K562 (cell line): ENCODE results near the gene DBX2. TPM values are rescaled to one million over a fixed set of nuclear protein-coding genes. Genes with fewer than 3 reads are reported as not detected.

ENCODE experiments used
- ATAC-seq: fragments of 200-7000 bp; cut with Tn5 transposase; 3 replicates; pipeline ENCODE4 v1.9.1; 2020; ENCODE audit warnings: moderate library complexity
- BruUV-seq: library from RNA; stranded (reverse); fragments of 400-500 nt; replicated peaks from 2 replicates; lab custom pipeline; 2021; lab: Mats Ljungman, UMichigan
- CTCF ChIA-PET: fragments of 300-600 bp; formaldehyde crosslinking; extraction: SDS; loops from one replicate; lab custom pipeline; 2021; ENCODE audit warnings: low intra/inter-chr PET ratio; lab: Yijun Ruan, JAX
- POLR2A ChIA-PET: fragments of 300-600, 350-650 bp; sonication (Branson Sonifier 250); formaldehyde crosslinking; extraction: SDS; loops from one replicate; lab custom pipeline; 2021; ENCODE audit warnings: antibody characterized with exemption, inconsistent platforms; lab: Yijun Ruan, JAX
- DNase-seq, 4 experiments: peaks; one replicate each; pipeline versions ENCODE4 v3.0.0 to v3.0.0-alpha.2; 2011 to 2018; ENCODE audit warnings: low spot score in 3 of 4, mixed read lengths in 3 of 4; ENCODE audit errors: extremely low read depth in 1 of 4
- FAIRE-seq: peaks from 2 replicates; lab custom pipeline; 2011; peaks lifted over from hg19 to GRCh38; lab: Jason Lieb, UNC
- H2AFZ ChIP-seq: 2 replicates; pipeline ENCODE4 v1.6.0; 2011; ENCODE audit warnings: low read depth, low read length, control low read depth, inconsistent platforms
- H3K27ac ChIP-seq: fragments of 200-600 bp; 3 replicates; pipeline ENCODE4 v1.8.0; 2011; ENCODE audit warnings: low read depth, mild to moderate bottlenecking, control low read depth, inconsistent platforms, low read length, moderate library complexity, mixed read lengths; ENCODE audit errors: extremely low read depth
- H3K27me3 ChIP-seq, 2 experiments: fragments of 300-600 bp in 1 of 2; 2 replicates in 1 of 2; 3 replicates in 1 of 2; pipeline versions ENCODE4 v1.6.0 to v1.8.0; 2011; ENCODE audit warnings: inconsistent platforms in 2 of 2, low read length in 2 of 2, mild to moderate bottlenecking in 1 of 2, mixed read lengths in 1 of 2, moderate library complexity in 1 of 2; ENCODE audit not compliant: control insufficient read depth in 2 of 2, insufficient read depth in 2 of 2
- H3K36me3 ChIP-seq: fragments of 300-600 bp; 3 replicates; pipeline ENCODE4 v1.8.0; 2011; ENCODE audit warnings: mild to moderate bottlenecking, low read length, inconsistent platforms; ENCODE audit not compliant: control insufficient read depth, insufficient read depth
- H3K4me1 ChIP-seq, 2 experiments: fragments of 200-600 bp in 1 of 2; replicated peaks in 1 of 2; 2 replicates in 1 of 2; 3 replicates in 1 of 2; pipeline versions ENCODE4 v1.5.1 to v1.8.0; 2011; ENCODE audit warnings: inconsistent platforms in 2 of 2, low read length in 2 of 2, mild to moderate bottlenecking in 1 of 2, mixed read lengths in 1 of 2, moderate library complexity in 1 of 2; ENCODE audit not compliant: control insufficient read depth in 2 of 2, insufficient read depth in 2 of 2
- H3K4me2 ChIP-seq: 2 replicates; pipeline ENCODE4 v1.6.1; 2011; ENCODE audit warnings: low read length, control low read depth, inconsistent platforms, mixed read lengths; ENCODE audit not compliant: insufficient read depth
- H3K4me3 ChIP-seq: fragments of 200-600 bp; sonication (generic), shearing (Covaris generic); 2 replicates; pipeline ENCODE4 v1.5.1; 2016; ENCODE audit warnings: control low read depth, inconsistent platforms
- H3K79me2 ChIP-seq: fragments of 200-600 bp; 3 replicates; pipeline ENCODE4 v1.8.0; 2011; ENCODE audit warnings: low read length, inconsistent platforms; ENCODE audit not compliant: control insufficient read depth, insufficient read depth
- H3K9ac ChIP-seq, 2 experiments: 2 replicates each; pipeline versions ENCODE4 v1.6.0 to v1.6.1; 2011; ENCODE audit warnings: low read depth in 2 of 2, low read length in 2 of 2, control low read depth in 1 of 2, inconsistent platforms in 1 of 2, mild to moderate bottlenecking in 1 of 2, mixed read lengths in 1 of 2; ENCODE audit not compliant: insufficient read depth in 1 of 2
- H3K9me1 ChIP-seq: one replicate; pipeline ENCODE4 v1.6.0; 2011; ENCODE audit warnings: inconsistent platforms, mild to moderate bottlenecking, low read length, moderate library complexity; ENCODE audit not compliant: control insufficient read depth, insufficient read depth
- H3K9me3 ChIP-seq: replicated peaks from 2 replicates; pipeline ENCODE4 v1.5.1; 2011; ENCODE audit warnings: low read depth, low read length, inconsistent platforms; ENCODE audit not compliant: control insufficient read depth, insufficient read depth
- H4K20me1 ChIP-seq: replicated peaks from 2 replicates; pipeline ENCODE4 v1.6.1; 2011; ENCODE audit warnings: low read length, inconsistent platforms, mixed read lengths; ENCODE audit not compliant: control insufficient read depth, insufficient read depth
- ATF1 ChIP-seq, 2 experiments: fragments of 450-650 bp in 1 of 2; IDR thresholded peaks; 2 replicates each; pipeline ENCODE4 v1.6.1; 2016; ENCODE audit warnings: missing compliant biosample characterization in 1 of 2, missing genetic modification characterization in 1 of 2
- CBX2 ChIP-seq: fragments of 200-600 bp; sonication (generic); IDR thresholded peaks from one replicate; pipeline ENCODE4 v1.6.1; 2012; ENCODE audit warnings: mild to moderate bottlenecking, low read length, inconsistent platforms; ENCODE audit not compliant: insufficient read depth, poor library complexity, severe bottlenecking
- HMG20B ChIP-seq: fragments of 250-450 bp; sonication (Bioruptor Pico); IDR thresholded peaks from 2 replicates; pipeline ENCODE4 v1.5.0; 2021; ENCODE audit warnings: mild to moderate bottlenecking
- HNRNPL ChIP-seq: fragments of 200-400 bp; formaldehyde crosslinking; IDR thresholded peaks from 2 replicates; pipeline ENCODE4 v1.6.1; 2017; ENCODE audit warnings: low read depth, mild to moderate bottlenecking, low read length
- ILF3 ChIP-seq: fragments of 450-650 bp; IDR thresholded peaks from 2 replicates; pipeline ENCODE4 v1.6.1; 2018; ENCODE audit warnings: antibody characterized with exemption, mild to moderate bottlenecking, moderate library complexity, borderline replicate concordance
- MTF1 ChIP-seq: fragments of 250-450 bp; sonication (Bioruptor Pico); IDR thresholded peaks from 2 replicates; pipeline ENCODE4 v1.9.0; 2021; ENCODE audit warnings: moderate library complexity, mild to moderate bottlenecking, inconsistent platforms, borderline replicate concordance
- NR0B1 ChIP-seq: fragments of 450-650 bp; IDR thresholded peaks from one replicate; pipeline ENCODE4 v1.6.1; 2018; ENCODE audit warnings: mild to moderate bottlenecking, moderate library complexity; ENCODE audit not compliant: partially characterized antibody
- PRPF4 ChIP-seq: fragments of 200-400 bp; formaldehyde crosslinking; IDR thresholded peaks from one replicate; pipeline ENCODE4 v1.6.1; 2017; ENCODE audit warnings: low read length, low read depth, mild to moderate bottlenecking; ENCODE audit not compliant: insufficient read depth, poor library complexity, severe bottlenecking
- SIRT6 ChIP-seq: IDR thresholded peaks from one replicate; pipeline ENCODE4 v1.6.1; 2012; ENCODE audit warnings: low read depth, mild to moderate bottlenecking, control low read depth, inconsistent platforms, low read length, moderate library complexity
- XRCC3 ChIP-seq: fragments of 450-650 bp; IDR thresholded peaks from 2 replicates; pipeline ENCODE4 v1.6.1; 2017; ENCODE audit warnings: mild to moderate bottlenecking, moderate library complexity
- ZBTB9 ChIP-seq: fragments of 450-650 bp; formaldehyde crosslinking; IDR thresholded peaks from 2 replicates; pipeline ENCODE4 v1.4.0; 2020; ENCODE audit warnings: mild to moderate bottlenecking, moderate library complexity
- ZNF232 ChIP-seq: sonication (generic); formaldehyde crosslinking; IDR thresholded peaks from 2 replicates; pipeline ENCODE4 v1.8.0; 2022; ENCODE audit warnings: mild to moderate bottlenecking, missing genetic modification reagents
- ZNF280B ChIP-seq: fragments of 250-450 bp; sonication (Bioruptor Pico); IDR thresholded peaks from 2 replicates; pipeline ENCODE4 v1.5.1; 2021; ENCODE audit warnings: mild to moderate bottlenecking
- ZNF354B ChIP-seq: fragments of 250-450 bp; sonication (Bioruptor Pico); IDR thresholded peaks from 2 replicates; pipeline ENCODE4 v1.4.0; 2020
- ZNF76 ChIP-seq: fragments of 250-450 bp; sonication (Bioruptor Pico); IDR thresholded peaks from 2 replicates; pipeline ENCODE4 v1.4.0; 2020; ENCODE audit warnings: mild to moderate bottlenecking, moderate library complexity, borderline replicate concordance
- WGBS: fragments of 100-300 bp; shearing (Covaris generic); methylation state at CpG from one replicate; pipeline ENCODE4 v1.1.6; 2016; ENCODE audit warnings: low coverage, mixed read lengths; ENCODE audit not compliant: insufficient coverage; ENCODE audit errors: missing lambda C conversion rate; 5-methylcytosine and 5-hydroxymethylcytosine counted together
- in situ Hi-C: fragments of 300-500 bp; cut with MboI; formaldehyde crosslinking; loops from 4 replicates; pipeline ENCODE4 v1.15.0; 2018; ENCODE audit warnings: inconsistent platforms, mixed read lengths
- intact Hi-C: fragments of 100-400 bp; cut with micrococcal nuclease; formaldehyde crosslinking; loops from 2 replicates; pipeline ENCODE4 v1.14.2; 2022
- polyA plus RNA-seq, 8 experiments: library from polyadenylated mRNA; depleted of rRNA in 4 of 8; stranded (reverse) in 5 of 8; unstranded in 3 of 8; fragments of >200 nt; fragmentation: Nextera tagmentation in 2 of 8; fragmentation: Illumina TruSeq in 1 of 8; extraction: Ambion mirVana in 2 of 8; extraction: Trizol in 1 of 8; gene quantifications; 2 replicates each; pipeline versions ENCODE4 v1.2.1 to v1.2.3, GENCODE V29; 2011 to 2014; ENCODE audit warnings: inconsistent platforms in 1 of 8, missing spikeins in 1 of 8
- total RNA-seq, 7 experiments: library from RNA; depleted of rRNA in 6 of 7; stranded (reverse); fragments of >200 nt in 6 of 7; fragmentation: Illumina TruSeq in 2 of 7; extraction: Trizol in 2 of 7; gene quantifications; 2 replicates each; pipeline versions ENCODE4 v1.2.1 to v1.2.3, GENCODE V29; 2011 to 2021; ENCODE audit warnings: low replicate concordance in 1 of 7

Gene DBX2
- total and polyA plus RNA-seq, 9 of the 15 experiments (the other 6 are each of a cell fraction or from before 2014, with no cell fraction given): not detected

GRCh38 chr12:45039757-45040156 lies 11.1 kb downstream of the DBX2 start:
- BruUV-seq: no TSS peak
- 3% methylated on average over 2 of the region's 2 CpGs for WGBS
- intact Hi-C loops (no loop called here), in situ Hi-C loops (no loop called here)
- Histone ChIP-seq H3K9ac (no peak overlapping the region), H3K4me1 (no peaks in the 10 kb centered on the region), H3K4me2 (no peak overlapping the region), H3K27me3 (no peaks in the 10 kb centered on the region), H3K79me2 (no peaks in the 10 kb centered on the region), H2AFZ (no peak overlapping the region), H4K20me1 (no peaks in the 10 kb centered on the region), H3K36me3 (no peaks in the 10 kb centered on the region), H3K9me3 (no peaks in the 10 kb centered on the region), H3K4me3 (no peak overlapping the region), H3K27ac (no peak overlapping the region), H3K9me1 (no peaks in the 10 kb centered on the region)
- TF ChIP-seq ZNF76 (CRISPR knock-in tag): no peak
- TF ChIP-seq MTF1 (CRISPR knock-in tag): no peak
- no peak for TF ChIP-seq HMG20B (CRISPR knock-in tag)
- TF ChIP-seq HNRNPL: no peak
- no peak for TF ChIP-seq ZNF280B (CRISPR knock-in tag)
- no peak for TF ChIP-seq ZNF354B (CRISPR knock-in tag)
- TF ChIP-seq ZNF232 (CRISPR knock-in tag): no peak
- TF ChIP-seq ILF3: no peak
- TF ChIP-seq SIRT6: no peak
- TF ChIP-seq ATF1 (CRISPR knock-in tag; IDR thresholded peaks at IDR 0.05): no peak
- TF ChIP-seq ATF1 (tag; IDR thresholded peaks at IDR 0.05): no peak
- TF ChIP-seq NR0B1: no peak
- TF ChIP-seq XRCC3: no peak
- no peak for TF ChIP-seq PRPF4
- TF ChIP-seq ZBTB9 (CRISPR knock-in tag): no peak
- no peak for TF ChIP-seq CBX2
- POLR2A ChIA-PET: no interaction called here
- ATAC-seq (no peak), FAIRE-seq (no peak), DNase-seq (no peak)
- CTCF ChIA-PET: no interaction called here
